ENCODE measurements around the gene TECR. TPM values are rescaled to one million over a fixed set of nuclear protein-coding genes. Genes with fewer than 3 reads are reported as not detected.

Gene TECR
- polyA plus RNA-seq, 3 donors: 59.8 to 79.6 (median 76.7) TPM

DNA sequence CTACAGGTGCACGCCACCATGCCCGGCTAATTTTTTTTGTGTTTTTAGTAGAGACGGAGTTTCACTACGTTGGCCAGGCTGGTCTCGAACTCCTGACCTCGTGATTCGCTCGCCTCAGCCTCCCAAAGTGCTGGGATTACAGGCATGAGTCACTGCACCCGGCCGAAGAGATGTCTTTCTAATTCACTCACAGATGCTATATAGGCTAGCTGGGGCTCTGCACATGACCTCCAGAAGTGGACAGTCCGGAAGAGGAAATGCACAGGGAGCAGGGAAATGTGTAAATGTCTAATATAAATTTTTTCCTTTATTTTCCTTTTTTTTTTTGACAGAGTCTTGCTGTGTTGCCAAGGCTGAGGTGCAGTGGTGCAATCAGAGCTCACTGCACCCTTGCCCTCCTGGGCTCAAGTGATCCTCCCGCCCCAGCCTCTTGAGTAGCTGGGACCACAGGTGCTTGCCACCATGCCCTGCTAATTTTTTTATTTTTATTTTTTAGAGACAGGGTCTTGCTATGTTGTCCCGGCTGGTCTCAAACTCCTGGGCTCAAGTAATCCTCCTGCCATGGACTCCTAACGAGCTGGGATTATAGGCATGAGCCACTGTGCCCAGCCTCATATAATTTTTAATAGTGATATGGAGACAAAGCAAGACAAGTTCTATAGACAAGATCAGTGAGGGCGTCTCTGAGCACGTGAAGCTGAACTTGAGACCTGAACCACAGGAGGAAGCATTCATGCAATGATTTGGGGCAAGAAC lies 41.8 kb upstream of the TECR start:
- Histone ChIP-seq H3K79me2 (ENCODE audit: insufficient read depth, low read length) (no peaks in the 10 kb centered on the region), H3K9me3 (replicated peaks in 1 of 2; ENCODE audit: control insufficient read depth in 1 of 2, insufficient read depth in 1 of 2, low read length in 2 of 2) (no peaks in the 10 kb centered on the region), H2AFZ (ENCODE audit: insufficient read depth, low read depth, low read length, poor library complexity, severe bottlenecking) (no peak overlapping the region), H3K9ac (ENCODE audit: insufficient read depth, low read length, poor library complexity, severe bottlenecking) (no peak overlapping the region), H3K4me1 (ENCODE audit: control insufficient read depth in 1 of 2, insufficient read depth in 2 of 2, low read length in 2 of 2) (no peaks in the 10 kb centered on the region), H3K4me2 (replicated peaks; ENCODE audit: extremely low read depth, low read length, poor library complexity, severe bottlenecking) (no peak overlapping the region), H4K20me1 (ENCODE audit: insufficient read depth, low read length) (no peaks in the 10 kb centered on the region), H3K36me3 (replicated peaks in 1 of 2; ENCODE audit: control insufficient read depth in 1 of 2, insufficient read depth in 2 of 2, low read length in 2 of 2) (no peaks in the 10 kb centered on the region), H3K4me3 (replicated peaks in 1 of 3; ENCODE audit: low read depth in 2 of 3, low read length in 3 of 3) (no peak overlapping the region), H3K27me3 (ENCODE audit: control insufficient read depth in 2 of 2, insufficient read depth in 2 of 2, low read length in 2 of 2) (no peaks in the 10 kb centered on the region), H3K27ac (ENCODE audit: low read depth in 1 of 2, low read length in 2 of 2) (no peak overlapping the region)
- Mint-ChIP-seq H3K36me3 (peaks cover 1 to 3% of the 10 kb centered on the region in 2 donors), H3K9me3 (no peaks in the 10 kb centered on the region), H3K4me1 (peaks cover 3% of the 10 kb centered on the region), H3K27ac (no peak overlapping the region), H3K4me3 (no peak overlapping the region), H3K27me3 (ENCODE audit: low read depth in 3 of 3) (peaks cover 0 to 6% (median 3%) of the 10 kb centered on the region in 3 donors)
- 89% methylated on average over 4 of the region's 16 CpGs for WGBS (ENCODE audit: insufficient coverage)
- DNase-seq: no peak
- TF ChIP-seq, protein P1, sequence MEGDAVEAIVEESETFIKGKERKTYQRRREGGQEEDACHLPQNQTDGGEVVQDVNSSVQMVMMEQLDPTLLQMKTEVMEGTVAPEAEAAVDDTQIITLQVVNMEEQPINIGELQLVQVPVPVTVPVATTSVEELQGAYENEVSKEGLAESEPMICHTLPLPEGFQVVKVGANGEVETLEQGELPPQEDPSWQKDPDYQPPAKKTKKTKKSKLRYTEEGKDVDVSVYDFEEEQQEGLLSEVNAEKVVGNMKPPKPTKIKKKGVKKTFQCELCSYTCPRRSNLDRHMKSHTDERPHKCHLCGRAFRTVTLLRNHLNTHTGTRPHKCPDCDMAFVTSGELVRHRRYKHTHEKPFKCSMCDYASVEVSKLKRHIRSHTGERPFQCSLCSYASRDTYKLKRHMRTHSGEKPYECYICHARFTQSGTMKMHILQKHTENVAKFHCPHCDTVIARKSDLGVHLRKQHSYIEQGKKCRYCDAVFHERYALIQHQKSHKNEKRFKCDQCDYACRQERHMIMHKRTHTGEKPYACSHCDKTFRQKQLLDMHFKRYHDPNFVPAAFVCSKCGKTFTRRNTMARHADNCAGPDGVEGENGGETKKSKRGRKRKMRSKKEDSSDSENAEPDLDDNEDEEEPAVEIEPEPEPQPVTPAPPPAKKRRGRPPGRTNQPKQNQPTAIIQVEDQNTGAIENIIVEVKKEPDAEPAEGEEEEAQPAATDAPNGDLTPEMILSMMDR (IDR thresholded peaks at IDR 0.05): no peak
- intact Hi-C loops (cut with micrococcal nuclease): loop anchor here in 1 of 2 donors (10.0 kb wide), 1 partner anchor 613 kb away; the partner anchor contains the start of gene NANOS3

DNA sequence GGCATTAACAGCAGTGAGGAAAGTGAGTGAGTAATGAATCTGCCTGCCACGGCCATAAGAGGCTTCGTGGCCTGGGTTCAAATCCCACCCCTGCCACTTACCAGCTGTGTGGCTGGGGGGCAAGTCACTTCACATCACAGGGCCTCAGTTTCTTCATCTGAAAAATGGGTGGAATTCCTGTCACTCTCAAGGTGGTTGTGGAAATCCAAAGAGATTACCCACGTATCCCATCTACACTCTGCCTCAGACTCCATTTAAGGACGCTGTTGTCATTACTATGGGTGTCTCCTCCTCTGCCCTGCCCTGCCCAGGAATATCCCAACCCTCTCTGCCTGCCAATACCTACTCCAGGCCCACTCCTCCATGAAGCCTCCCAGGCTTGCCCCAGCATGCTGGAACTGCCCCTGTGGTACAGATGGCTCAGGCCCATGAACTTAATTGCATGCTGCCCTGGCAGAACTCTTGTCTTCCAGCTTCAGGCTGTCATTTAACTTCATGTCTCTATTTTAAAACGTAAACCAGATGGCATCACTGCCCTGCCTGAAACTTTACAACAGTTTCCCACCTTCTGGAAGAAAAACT lies 36.5 kb upstream of the TECR start:
- Histone ChIP-seq H3K36me3 (replicated peaks in 1 of 2; ENCODE audit: control insufficient read depth in 1 of 2, insufficient read depth in 2 of 2, low read length in 2 of 2) (no peaks in the 10 kb centered on the region), H3K9ac (ENCODE audit: insufficient read depth, low read length, poor library complexity, severe bottlenecking) (no peak overlapping the region), H4K20me1 (ENCODE audit: insufficient read depth, low read length) (no peaks in the 10 kb centered on the region), H3K4me2 (replicated peaks; ENCODE audit: extremely low read depth, low read length, poor library complexity, severe bottlenecking) (no peak overlapping the region), H3K27ac (ENCODE audit: low read depth in 1 of 2, low read length in 2 of 2) (no peak overlapping the region), H3K27me3 (ENCODE audit: control insufficient read depth in 2 of 2, insufficient read depth in 2 of 2, low read length in 2 of 2) (no peaks in the 10 kb centered on the region), H3K79me2 (ENCODE audit: insufficient read depth, low read length) (no peaks in the 10 kb centered on the region), H2AFZ (ENCODE audit: insufficient read depth, low read depth, low read length, poor library complexity, severe bottlenecking) (no peak overlapping the region), H3K9me3 (replicated peaks in 1 of 2; ENCODE audit: control insufficient read depth in 1 of 2, insufficient read depth in 1 of 2, low read length in 2 of 2) (no peaks in the 10 kb centered on the region), H3K4me1 (ENCODE audit: control insufficient read depth in 1 of 2, insufficient read depth in 2 of 2, low read length in 2 of 2) (peaks cover 20 to 23% of the 10 kb centered on the region in 2 donors), H3K4me3 (replicated peaks in 1 of 3; ENCODE audit: low read depth in 2 of 3, low read length in 3 of 3) (no peak overlapping the region)
- no peak for DNase-seq
- Mint-ChIP-seq H3K4me1 (peaks cover 19% of the 10 kb centered on the region), H3K36me3 (peaks cover 1 to 3% of the 10 kb centered on the region in 2 donors), H3K27ac (no peak overlapping the region), H3K4me3 (no peak overlapping the region), H3K9me3 (no peaks in the 10 kb centered on the region), H3K27me3 (ENCODE audit: low read depth in 3 of 3) (peaks cover 5 to 17% (median 10%) of the 10 kb centered on the region in 3 donors)
- TF ChIP-seq, protein P1 (IDR thresholded peaks at IDR 0.05): no peak
- intact Hi-C loops (cut with micrococcal nuclease): no loop called here
- 86% methylated on average over 1 of the region's 5 CpGs for WGBS (ENCODE audit: insufficient coverage)

Measured in CD14-positive monocyte (primary cell).